HG03378 (cell line): ENCODE data around the gene ANKS1B.
A peak's percentile ranks its signal among the peaks of the same experiment; 100 is the strongest.

Experiments
- ATAC-seq: cut with Tn5 transposase; IDR thresholded peaks from one replicate; pipeline ENCODE4 v1.9.1; 2021; ENCODE audit warnings: mild to moderate bottlenecking, moderate library complexity; ENCODE audit not compliant: unreplicated experiment

The ANKS1B gene

DNA sequence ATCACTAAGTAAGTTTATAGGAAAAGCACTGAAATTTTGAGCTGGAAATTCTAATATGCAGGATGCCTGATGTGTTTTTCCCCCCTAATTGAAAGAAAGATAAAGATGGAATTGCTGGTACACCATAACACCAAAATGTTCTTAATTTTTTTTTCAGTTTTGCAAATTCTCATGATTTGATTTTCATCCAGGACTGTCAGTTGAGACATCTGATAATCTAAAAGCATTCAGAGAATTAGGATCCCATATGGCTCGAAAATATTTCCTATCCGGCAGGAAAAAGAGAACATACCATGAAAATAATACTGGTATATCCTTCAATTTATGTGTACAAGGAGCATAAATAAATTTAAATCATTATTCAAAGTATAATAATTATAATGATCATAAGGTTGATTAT, 887.6 kb downstream of the ANKS1B start:
- ATAC-seq, result no peak

DNA sequence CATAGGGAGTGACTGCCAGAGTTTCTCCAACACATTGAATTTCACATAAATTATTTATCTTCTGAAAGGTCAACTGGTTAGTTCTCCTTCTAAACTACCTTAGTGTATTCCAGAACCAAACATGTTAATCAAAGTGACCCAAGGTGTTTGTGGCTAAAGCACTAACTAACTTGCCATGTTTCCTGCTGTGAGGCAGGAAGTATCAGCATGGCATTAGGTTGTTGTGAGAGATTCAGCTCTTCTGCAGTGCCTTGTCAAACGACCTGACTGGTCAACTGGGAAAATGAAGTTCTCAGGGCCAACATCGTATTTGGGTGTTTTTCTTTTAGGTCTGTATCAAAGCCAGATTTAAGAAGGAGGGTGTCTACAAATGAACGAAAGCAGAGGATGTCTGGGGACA, 891.6 kb downstream of the ANKS1B start:
- no peak for ATAC-seq

DNA sequence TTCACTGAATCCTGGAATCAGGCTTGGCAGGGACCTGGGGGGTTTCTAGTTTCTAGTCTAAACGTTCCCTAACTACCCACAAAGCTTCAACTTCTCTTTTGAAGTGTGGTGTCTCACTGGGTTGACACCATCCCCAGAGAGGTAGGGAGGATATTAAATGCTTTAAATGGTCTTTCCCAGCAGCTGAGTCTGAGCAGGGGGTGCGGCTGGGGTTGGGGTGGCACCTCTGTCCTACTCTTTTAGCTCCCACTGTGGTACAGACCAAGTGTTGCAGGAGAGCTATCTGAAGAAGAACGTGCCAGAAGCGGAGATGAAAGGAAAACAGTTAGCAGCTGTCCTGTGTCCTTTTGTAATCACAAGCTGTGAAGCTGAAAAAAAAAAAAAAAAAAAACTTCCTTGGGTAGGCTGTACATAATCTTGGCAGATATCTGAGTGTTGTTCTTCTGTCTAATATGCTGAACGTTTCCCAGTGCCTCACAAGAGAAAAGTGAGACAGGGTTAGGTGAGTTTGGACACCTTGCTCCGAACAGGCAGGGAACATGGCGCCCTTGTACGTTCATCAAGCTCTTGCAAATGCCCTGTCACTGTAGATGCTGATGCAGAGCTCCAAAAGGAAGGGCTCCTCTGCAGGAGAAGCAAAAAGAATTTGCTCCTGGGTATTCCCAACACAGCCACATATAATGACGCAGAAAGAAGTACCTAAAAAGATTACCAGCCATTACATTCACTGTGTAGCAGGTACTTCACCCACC, 892.5 kb downstream of the ANKS1B start:
- no peak for ATAC-seq

- ATAC-seq, result no peak
These were observed 897.5 kb downstream of the ANKS1B start for GRCh38 chr12:99087278-99087677.

DNA sequence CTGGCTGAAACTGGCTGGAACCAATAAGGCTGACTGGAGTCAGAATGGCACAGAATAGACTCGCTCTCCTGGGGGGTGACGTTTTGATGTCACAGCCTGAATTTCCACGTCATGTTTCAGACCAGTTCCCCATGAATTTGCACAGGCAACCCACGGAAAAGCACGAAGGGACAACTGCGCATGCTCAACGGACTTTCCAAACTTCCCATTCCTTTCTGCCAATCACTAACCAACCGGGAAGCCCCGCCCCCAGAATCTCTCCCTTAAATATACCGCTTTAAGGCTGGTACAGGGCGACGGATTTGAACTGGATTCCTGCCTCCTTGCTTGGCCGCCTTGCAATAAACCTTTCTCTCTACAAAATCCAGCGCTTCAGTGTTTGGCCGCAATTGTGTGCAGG, 904.9 kb downstream of the ANKS1B start:
- ATAC-seq, result no peak

DNA sequence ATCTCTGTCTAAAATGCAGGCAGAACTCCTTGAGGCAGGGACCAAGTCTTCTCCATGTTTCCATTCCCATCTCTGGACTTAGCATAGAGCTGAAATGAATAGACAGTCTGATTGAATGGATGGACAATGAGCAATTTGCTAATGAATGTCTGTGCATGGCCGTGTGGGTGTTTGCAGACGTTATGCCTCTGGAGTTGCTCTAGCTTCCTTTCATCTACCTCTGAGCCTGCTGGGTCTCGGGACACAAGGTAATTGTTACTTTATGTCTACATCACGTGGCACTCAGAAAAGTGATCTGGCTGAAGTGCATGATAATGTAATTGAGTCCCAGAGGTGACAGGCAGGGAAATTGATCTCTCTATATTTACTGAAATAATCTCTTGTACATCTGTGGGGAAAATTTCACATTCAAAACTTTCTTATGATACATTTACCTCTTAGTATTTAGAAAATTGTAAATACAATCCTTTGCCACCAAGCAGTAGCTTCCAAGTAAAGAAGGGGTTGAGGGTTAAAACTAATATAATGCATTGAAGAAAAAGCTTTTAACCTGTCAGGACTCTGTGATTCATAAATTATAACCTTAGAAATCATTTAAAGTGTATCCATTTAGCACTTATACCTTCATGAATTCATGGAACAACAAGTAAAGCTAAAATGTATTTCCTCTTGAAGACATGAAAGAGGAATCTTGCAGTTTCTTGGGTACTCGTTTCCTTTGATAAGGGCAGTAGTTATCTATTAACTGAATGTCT, 915.6 kb downstream of the ANKS1B start:
- ATAC-seq, result no peak

GRCh38 chr12:99067171-99067785, 917.5 kb downstream of the ANKS1B start:
- no peak for ATAC-seq

GRCh38 chr12:99066726-99067125, 918.0 kb downstream of the ANKS1B start:
- no peak for ATAC-seq

- no peak for ATAC-seq
These were observed 921.6 kb downstream of the ANKS1B start for GRCh38 chr12:99063182-99063581.

DNA sequence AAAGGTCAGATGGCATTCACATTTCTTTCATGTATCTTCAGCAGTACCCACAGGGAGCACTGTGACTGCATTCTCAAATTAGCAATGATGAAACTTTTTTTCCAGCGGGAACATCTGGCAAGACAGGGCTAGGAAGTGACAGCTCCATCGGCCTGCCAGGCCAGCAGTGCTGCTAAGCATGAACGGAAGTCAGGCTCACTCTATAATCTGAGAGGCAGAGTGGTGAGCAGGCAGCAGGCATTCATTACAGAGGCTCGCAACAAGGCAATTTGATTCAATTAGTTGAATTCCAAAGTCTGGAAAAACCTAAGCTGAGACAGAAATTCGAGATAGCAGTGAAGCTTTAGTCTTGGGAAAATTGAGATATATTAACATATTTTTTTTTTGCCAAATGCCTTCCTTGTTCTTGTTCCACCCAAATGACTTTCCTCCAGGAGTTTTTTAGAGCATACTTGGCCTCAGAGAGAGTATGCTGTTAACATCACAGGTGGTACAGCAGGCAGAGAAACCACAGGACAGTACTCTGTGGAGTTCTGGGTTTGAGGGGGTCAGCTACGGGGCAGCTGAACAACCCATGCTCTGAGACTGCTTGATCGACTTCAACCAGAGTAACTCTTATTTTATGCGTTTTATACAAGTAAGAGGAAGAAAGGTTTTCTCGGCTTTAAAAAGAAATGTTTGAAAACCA, 924.8 kb downstream of the ANKS1B start:
- ATAC-seq, result no peak

DNA sequence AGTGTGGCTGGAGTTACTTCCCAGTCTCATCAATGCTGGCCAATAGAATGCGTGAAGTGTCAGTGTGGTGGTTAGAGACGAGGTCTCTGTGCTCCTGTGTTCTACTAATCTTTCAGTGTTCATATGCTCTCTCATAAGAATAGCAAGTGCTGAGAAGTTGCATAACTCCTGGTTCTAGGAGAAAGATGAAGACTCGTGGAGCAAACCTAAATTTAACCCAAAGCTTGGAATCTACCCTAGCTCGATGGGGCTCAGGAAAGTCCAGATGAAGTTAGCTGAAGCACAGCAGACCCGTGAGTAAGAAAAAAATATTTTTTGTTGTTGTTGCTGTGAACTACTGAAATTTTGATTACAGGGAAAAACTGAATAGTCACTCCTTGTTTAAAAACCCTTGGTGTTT, 927.1 kb downstream of the ANKS1B start:
- no peak for ATAC-seq

- ATAC-seq, result no peak
These were observed 928.5 kb downstream of the ANKS1B start for GRCh38 chr12:99056186-99056585.

DNA sequence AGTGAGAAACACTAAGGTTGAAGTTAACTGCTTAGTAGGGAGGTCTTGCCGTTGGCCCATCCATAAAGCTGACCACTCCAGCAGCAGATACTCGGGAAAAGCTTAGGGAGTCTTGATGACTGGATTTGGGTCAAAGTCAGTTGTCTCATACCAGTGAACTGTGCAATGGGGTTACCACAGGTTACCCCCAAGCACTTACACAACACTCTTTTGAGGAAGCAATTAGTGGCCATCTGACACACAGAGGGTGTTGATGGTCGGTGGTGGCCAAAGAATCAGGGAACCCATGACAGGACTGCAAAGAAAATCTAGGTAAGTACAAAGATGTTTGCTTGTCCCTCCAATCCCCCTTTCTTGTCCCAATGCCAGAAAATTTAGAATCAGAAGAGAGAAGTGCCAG, 929.4 kb downstream of the ANKS1B start:
- ATAC-seq, result no peak

DNA sequence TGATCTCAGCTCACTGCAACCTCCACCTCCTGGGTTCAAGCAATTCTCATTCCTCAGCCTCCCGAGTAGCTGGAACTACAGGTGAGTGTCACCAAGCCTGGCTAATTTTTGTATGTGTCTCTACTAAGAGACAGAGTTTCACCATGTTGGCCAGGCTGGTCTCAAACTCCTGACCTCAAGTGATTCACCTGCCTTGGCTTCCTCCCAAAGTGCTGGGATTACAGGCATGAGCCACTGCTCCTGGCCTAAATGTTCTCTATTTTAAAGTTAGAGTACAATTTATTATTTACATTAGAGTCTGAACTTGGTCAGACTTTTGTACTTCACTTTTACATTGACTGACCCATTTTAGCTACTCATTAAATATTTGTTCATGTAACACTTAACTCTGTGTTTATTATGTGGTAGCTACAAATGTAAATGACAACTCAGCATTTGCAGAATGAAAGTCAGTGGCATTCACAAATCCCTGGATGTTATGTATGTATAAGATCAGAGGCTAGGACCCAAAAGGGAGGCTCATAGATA, 930.1 kb downstream of the ANKS1B start:
- ATAC-seq, result no peak

GRCh38 chr12:99053616-99054362, 930.9 kb downstream of the ANKS1B start:
- no peak for ATAC-seq

GRCh38 chr12:99049774-99050173, 935.0 kb downstream of the ANKS1B start:
- ATAC-seq, result no peak

- ATAC-seq, result no peak
These were observed 939.6 kb downstream of the ANKS1B start for GRCh38 chr12:99045158-99045557.

DNA sequence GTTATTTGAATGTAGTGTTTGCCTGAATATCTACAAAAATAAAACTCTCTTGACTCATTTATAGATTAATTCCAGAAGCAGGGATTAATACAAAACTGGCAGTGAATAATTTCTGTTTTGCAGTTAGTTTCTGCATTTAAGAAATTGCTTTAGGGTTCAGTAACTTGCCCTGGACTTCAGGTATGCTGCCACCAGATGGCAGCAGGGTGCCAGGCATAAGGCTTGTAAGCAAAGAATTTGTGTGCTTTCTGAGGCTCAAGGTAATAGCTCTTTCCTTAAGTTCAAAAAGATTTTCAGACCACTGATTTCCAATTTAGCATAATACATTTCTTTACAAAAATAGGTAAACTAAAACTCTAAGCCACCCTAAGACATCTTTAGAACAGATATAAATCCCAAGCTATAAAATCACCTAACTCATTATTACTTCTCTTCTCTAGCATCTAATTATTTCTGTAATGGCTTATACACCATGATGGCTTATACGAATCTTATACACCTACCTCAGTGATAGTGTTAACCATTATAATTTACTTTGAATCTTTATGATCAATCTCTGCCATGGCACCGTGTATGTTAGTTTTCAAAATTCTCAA, 941.3 kb downstream of the ANKS1B start:
- peak; percentile 66 for ATAC-seq

- ATAC-seq, result no peak
These were observed 942.5 kb downstream of the ANKS1B start for GRCh38 chr12:99042226-99042625.
